ENCODE data around the gene SYNE4.
A peak's percentile ranks its signal among the peaks of the same experiment; 100 is the strongest.

Gene SYNE4

DNA sequence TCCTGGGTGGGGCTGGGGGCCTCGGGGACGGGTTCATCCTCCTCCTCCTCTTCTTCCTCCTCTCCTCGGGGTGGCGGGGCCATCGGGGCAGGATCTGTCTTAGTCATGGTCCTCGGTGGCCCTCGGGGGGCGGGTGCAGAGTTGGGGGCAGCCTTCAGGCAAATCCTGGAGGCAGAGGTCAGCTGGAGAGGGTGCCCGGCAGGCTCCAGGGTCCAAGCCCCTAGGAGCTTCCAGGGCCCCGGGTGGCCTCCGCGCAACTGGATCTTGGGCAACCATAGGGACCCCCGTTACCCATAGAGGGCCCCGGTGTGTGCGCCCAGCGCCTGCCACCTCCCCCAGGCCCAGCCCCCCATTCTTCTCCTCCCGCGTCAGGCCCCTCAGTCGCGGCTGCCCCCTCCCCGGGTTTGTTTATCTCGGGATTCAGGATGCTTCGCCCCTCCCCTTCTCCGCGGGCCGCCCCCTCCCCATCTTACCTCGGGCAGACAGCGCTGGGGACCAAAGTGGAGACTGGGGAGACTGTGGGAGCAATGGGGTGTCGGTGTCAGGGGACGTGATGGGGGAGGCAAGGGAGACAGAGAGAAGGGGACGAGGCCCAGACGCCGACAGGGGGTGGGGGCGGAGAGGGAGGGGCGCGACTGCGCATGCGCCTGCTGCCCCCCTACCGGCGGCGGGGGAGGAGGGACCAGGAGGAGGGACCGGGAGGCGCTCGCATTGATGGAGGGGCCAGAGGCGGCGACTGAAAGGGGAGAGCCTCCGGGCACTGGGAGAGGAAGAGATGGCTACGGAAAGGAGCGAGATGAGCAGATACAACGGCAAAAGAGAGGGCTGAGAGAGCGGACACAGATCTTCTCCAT lies 23.9 kb upstream of the SYNE4 start, which contains the start of gene CLIP3:
Gene CLIP3, minus strand, starts transcription at position 623 of the 854 bp plus-strand sequence. Its CDS starts 516 bp downstream, at position 107.
- Histone ChIP-seq H3K27ac (ENCODE audit: extremely low read depth, low read depth, low read length) (peak within 1 kb of the TSS; percentile 9; the same call in 1 of the 2 replicates), H3K36me3 (ENCODE audit: control insufficient read depth in 2 of 2, insufficient read depth in 1 of 2, low read length in 2 of 2) (peaks cover 24 to 88% of the 10 kb centered on the region in 2 experiments), H3K4me1 (ENCODE audit: control insufficient read depth, insufficient read depth, low read length) (peaks cover 6% of the 10 kb centered on the region; the same call in 1 of the 2 replicates), H3K4me3 (ENCODE audit: low read depth, low read length) (peak within 1 kb of the TSS; percentile 35), H3K9me3 (ENCODE audit: control insufficient read depth, insufficient read depth, low read depth, low read length) (no peaks in the 10 kb centered on the region)
- ChIA-PET CTCF (no interaction called here), POLR2A (interaction anchor here (0.5 kb wide), 1 partner anchor 408 kb away, joined by 3 read pairs; no protein-coding TSS in a partner anchor)
- 0 out of 2 replicates have a peak, but pooled peaks have one; percentile 33 for TF ChIP-seq ZNF596 (tag by site-specific recombination; IDR thresholded peaks at IDR 0.05)
- no peak for TF ChIP-seq GLIS1 (tag by site-specific recombination; IDR thresholded peaks at IDR 0.05)

GRCh38 chr19:36031308-36031707 lies 22.7 kb upstream of the SYNE4 start:
- no peak for TF ChIP-seq ZNF155 (tag by site-specific recombination; IDR thresholded peaks at IDR 0.05)
- no peak for TF ChIP-seq ZNF311 (tag by site-specific recombination; IDR thresholded peaks at IDR 0.05; ENCODE audit: borderline replicate concordance)
- TF ChIP-seq PRDM4 (tag by site-specific recombination; IDR thresholded peaks at IDR 0.05): no peak
- TF ChIP-seq ZNF169 (tag by site-specific recombination; IDR thresholded peaks at IDR 0.05): no peak
- TF ChIP-seq ZNF843 (tag by site-specific recombination; IDR thresholded peaks at IDR 0.05): no peak
- TF ChIP-seq ZBTB48 (tag by site-specific recombination; IDR thresholded peaks at IDR 0.05): no peak
- TF ChIP-seq ZNF677 (tag by site-specific recombination; IDR thresholded peaks at IDR 0.05): no peak
- no peak for TF ChIP-seq ZNF292 (tag by site-specific recombination; IDR thresholded peaks at IDR 0.05; ENCODE audit: borderline replicate concordance, low read depth)
- TF ChIP-seq ZNF707 (tag by site-specific recombination; IDR thresholded peaks at IDR 0.05): no peak
- no peak for TF ChIP-seq ZNF529 (tag by site-specific recombination; IDR thresholded peaks at IDR 0.05; ENCODE audit: insufficient replicate concordance)
- no peak for TF ChIP-seq ZNF416 (tag by site-specific recombination; IDR thresholded peaks at IDR 0.05)
- TF ChIP-seq, protein P1, sequence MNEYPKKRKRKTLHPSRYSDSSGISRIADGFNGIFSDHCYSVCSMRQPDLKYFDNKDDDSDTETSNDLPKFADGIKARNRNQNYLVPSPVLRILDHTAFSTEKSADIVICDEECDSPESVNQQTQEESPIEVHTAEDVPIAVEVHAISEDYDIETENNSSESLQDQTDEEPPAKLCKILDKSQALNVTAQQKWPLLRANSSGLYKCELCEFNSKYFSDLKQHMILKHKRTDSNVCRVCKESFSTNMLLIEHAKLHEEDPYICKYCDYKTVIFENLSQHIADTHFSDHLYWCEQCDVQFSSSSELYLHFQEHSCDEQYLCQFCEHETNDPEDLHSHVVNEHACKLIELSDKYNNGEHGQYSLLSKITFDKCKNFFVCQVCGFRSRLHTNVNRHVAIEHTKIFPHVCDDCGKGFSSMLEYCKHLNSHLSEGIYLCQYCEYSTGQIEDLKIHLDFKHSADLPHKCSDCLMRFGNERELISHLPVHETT (tag by site-specific recombination; IDR thresholded peaks at IDR 0.05): no peak
- no peak for TF ChIP-seq ZNF510 (tag by site-specific recombination; IDR thresholded peaks at IDR 0.05; ENCODE audit: insufficient replicate concordance)
- POLR2A ChIA-PET: interaction anchor here (0.6 to 3.8 kb wide), 3 partner anchors 17 to 34 kb away, joined by 3 to 13 read pairs (median 5); partner anchors contain the start of gene ALKBH6

More at GRCh38 chr19:36031308-36031707, 22.7 kb upstream of the SYNE4 start:
- peaks cover 6% of the 10 kb centered on the region; the same call in 1 of the 2 replicates for H3K4me1 ChIP-seq (ENCODE audit: control insufficient read depth, insufficient read depth, low read length)
- peaks cover 36 to 80% of the 10 kb centered on the region in 2 experiments for H3K36me3 ChIP-seq (ENCODE audit: control insufficient read depth in 2 of 2, insufficient read depth in 1 of 2, low read length in 2 of 2)
- CTCF ChIA-PET: interaction anchor here (1.1 kb wide), 1 partner anchor 24 kb away, joined by 3 read pairs; the partner anchor contains the start of gene WDR62
- H3K9me3 ChIP-seq (ENCODE audit: control insufficient read depth, insufficient read depth, low read depth, low read length): no peaks in the 10 kb centered on the region
- H3K27ac ChIP-seq (ENCODE audit: extremely low read depth, low read depth, low read length): no peak overlapping the region
- H3K4me3 ChIP-seq (ENCODE audit: low read depth, low read length): no peak overlapping the region

All from HEK293 (cell line).